ENCODE data around the gene TAF11L2.
"Not testable (repeated sequence)": the region's sequence is repeated elsewhere in the genome, so short reads cannot be mapped to it uniquely, and the experiment has no call there.

TAF11L2 gene

DNA sequence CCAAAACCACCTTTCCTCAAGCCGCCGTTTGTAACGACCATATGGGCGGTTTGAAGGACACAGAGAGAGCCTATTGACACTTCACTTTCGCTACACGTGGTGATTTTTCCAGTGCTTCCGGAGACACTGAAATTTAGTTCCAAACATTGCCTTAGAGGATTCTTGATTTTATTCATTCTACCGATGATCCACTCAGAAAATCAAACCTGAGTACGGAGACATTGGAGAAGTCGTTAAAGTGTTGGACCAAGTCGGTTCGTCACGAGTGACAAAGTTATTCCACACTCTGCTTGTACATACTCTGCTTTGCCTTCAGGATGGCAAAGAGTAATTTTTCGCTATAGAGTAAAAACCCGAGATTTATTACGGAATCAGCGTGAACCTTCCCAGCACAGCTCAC, 28.5 kb downstream of the TAF11L2 start:
- not testable (repeated sequence) for DNase-seq (ENCODE audit: low read depth)

DNA sequence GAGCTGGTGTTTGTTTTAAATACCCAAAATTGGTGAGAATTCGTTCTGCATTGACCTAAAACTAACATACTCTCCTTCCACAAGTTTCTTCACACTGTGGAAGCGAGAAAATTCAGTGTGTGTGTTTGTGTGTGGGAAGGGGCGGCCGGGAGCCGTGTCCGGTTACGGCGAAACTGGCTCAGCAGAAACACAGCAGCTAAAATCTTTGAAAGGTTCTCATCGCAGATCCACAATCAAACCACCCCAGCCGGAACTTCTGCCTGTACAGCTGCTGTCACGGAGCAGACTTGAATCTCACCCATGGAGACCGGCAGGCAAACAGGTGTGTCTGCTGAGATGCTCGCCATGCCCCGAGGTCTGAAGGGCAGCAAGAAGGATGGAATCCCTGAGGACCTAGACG, 30.3 kb downstream of the TAF11L2 start, which contains the start of gene TAF11L6:
Gene TAF11L6 (plus strand): TSS at position 301 of the 400 bp plus-strand sequence.
- not testable (repeated sequence) for DNase-seq (ENCODE audit: low read depth)

All from stimulated activated CD8-positive, alpha-beta memory T cell treated with anti-CD3 and anti-CD28 coated beads, Interleukin-15, amount 100 ng/mL, for 24 hours (primary cell).